A549 (cell line): ENCODE data around the gene PCBP3. TPM values are rescaled to one million over a fixed set of nuclear protein-coding genes. Genes with fewer than 3 reads are reported as not detected.

ENCODE experiments used
- ATAC-seq, 2 experiments: fragments of 200-7000 bp in 1 of 2; fragments of >200 bp in 1 of 2; cut with Nextera tagmentation in 1 of 2; cut with Tn5 transposase in 1 of 2; 3 replicates each; pipeline versions ENCODE4 v1.8.0 to v1.9.1; 2018 to 2020; ENCODE audit warnings: mild to moderate bottlenecking in 1 of 2, moderate library complexity in 1 of 2
- CTCF ChIA-PET: fragments of 300-600 bp; sonication (Branson Sonifier 250); formaldehyde crosslinking; extraction: SDS; loops from one replicate; lab custom pipeline; 2021; ENCODE audit warnings: antibody characterized with exemption, inconsistent platforms; lab: Yijun Ruan, JAX
- POLR2A ChIA-PET: fragments of 350-600 bp; formaldehyde crosslinking; extraction: SDS; loops from one replicate; lab custom pipeline; 2021; ENCODE audit warnings: antibody characterized with exemption, inconsistent platforms; lab: Yijun Ruan, JAX
- DNase-seq, 2 experiments: peaks; one replicate each; pipeline versions ENCODE4 v3.0.0 to v3.0.0-alpha.2; 2011 to 2016; ENCODE audit warnings: low read depth in 1 of 2, low spot score in 1 of 2
- FAIRE-seq: peaks from 2 replicates; lab custom pipeline; 2011; peaks lifted over from hg19 to GRCh38; lab: Jason Lieb, UNC
- H3K27ac ChIP-seq, 2 experiments: fragments of >200 bp; sonication (Bioruptor Twin); formaldehyde crosslinking; 3 replicates each; pipeline ENCODE4 v1.5.1; 2016 to 2017
- H3K4me1 ChIP-seq: fragments of >200 bp; sonication (Bioruptor Twin); formaldehyde crosslinking; 3 replicates; pipeline ENCODE4 v1.6.1; 2016
- H3K4me2 ChIP-seq: fragments of >200 bp; sonication (Bioruptor Twin); formaldehyde crosslinking; 3 replicates; pipeline ENCODE4 v1.6.1; 2016
- H3K4me3 ChIP-seq: fragments of >200 bp; sonication (Bioruptor Twin); formaldehyde crosslinking; 3 replicates; pipeline ENCODE4 v1.5.1; 2016
- H3K9me3 ChIP-seq: fragments of >200 bp; sonication (Bioruptor Twin); formaldehyde crosslinking; 3 replicates; pipeline ENCODE4 v1.6.1; 2016
- CBX2 ChIP-seq: fragments of 200-600 bp; sonication (generic); IDR thresholded peaks from 2 replicates; pipeline ENCODE4 v1.6.1; 2016; ENCODE audit warnings: low read depth, mild to moderate bottlenecking, borderline replicate concordance
- CBX8 ChIP-seq: fragments of 200-600 bp; sonication (generic); IDR thresholded peaks from 2 replicates; pipeline ENCODE4 v1.6.1; 2016
- EP300 ChIP-seq, 2 experiments: fragments of >200 bp; sonication (Bioruptor Twin); formaldehyde crosslinking; IDR thresholded peaks; 2 replicates in 1 of 2; 3 replicates in 1 of 2; pipeline ENCODE4 v1.6.1; 2016 to 2017
- ESRRA ChIP-seq: fragments of 150-350 bp; IDR thresholded peaks from 2 replicates; pipeline ENCODE4 v1.6.1; 2014; ENCODE audit warnings: mild to moderate bottlenecking, low read length, borderline replicate concordance
- FOSB ChIP-seq: fragments of 250-450 bp; sonication (Bioruptor Pico); IDR thresholded peaks from 2 replicates; pipeline ENCODE4 v1.5.0; 2020; ENCODE audit warnings: mild to moderate bottlenecking, moderate library complexity
- FOSL2 ChIP-seq, 2 experiments: fragments of 450-650 bp in 1 of 2; fragments of >200 bp in 1 of 2; sonication (Bioruptor Twin) in 1 of 2; formaldehyde crosslinking; IDR thresholded peaks; 2 replicates each; pipeline versions ENCODE4 v1.5.0 to v1.6.1; 2016 to 2020; ENCODE audit warnings: mild to moderate bottlenecking in 1 of 2, moderate library complexity in 1 of 2
- GATA3 ChIP-seq: IDR thresholded peaks from 2 replicates; pipeline ENCODE4 v1.6.1; 2012; ENCODE audit warnings: borderline replicate concordance
- JUNB ChIP-seq: fragments of >200 bp; sonication (Bioruptor Twin); formaldehyde crosslinking; IDR thresholded peaks from 2 replicates; pipeline ENCODE4 v1.6.1; 2016
- MAFK ChIP-seq: fragments of 450-650 bp; IDR thresholded peaks from 2 replicates; pipeline ENCODE4 v1.6.1; 2014; ENCODE audit not compliant: partially characterized antibody
- MYC ChIP-seq: IDR thresholded peaks from 2 replicates; pipeline ENCODE4 v1.6.1; 2012; ENCODE audit warnings: mild to moderate bottlenecking, inconsistent platforms, low read length, improper control_type of control experiment, borderline replicate concordance
- RAD21 ChIP-seq, 2 experiments: fragments of >200 bp in 1 of 2; sonication (Bioruptor Twin) in 1 of 2; formaldehyde crosslinking in 1 of 2; IDR thresholded peaks in 1 of 2; conservative IDR thresholded peaks in 1 of 2; 2 replicates in 1 of 2; 3 replicates in 1 of 2; pipeline ENCODE4 v1.6.1; 2012 to 2018; ENCODE audit warnings: inconsistent platforms in 1 of 2
- RARB ChIP-seq: fragments of 250-450 bp; sonication (Bioruptor Pico); IDR thresholded peaks from 2 replicates; pipeline ENCODE4 v1.8.0; 2021; ENCODE audit warnings: mild to moderate bottlenecking, moderate library complexity
- SMC3 ChIP-seq: fragments of >200 bp; sonication (Bioruptor Twin); formaldehyde crosslinking; IDR thresholded peaks from 3 replicates; pipeline ENCODE4 v1.6.1; 2018; ENCODE audit warnings: inconsistent platforms
- TP53 ChIP-seq: fragments of 250-450 bp; sonication (Bioruptor Pico); IDR thresholded peaks from 2 replicates; pipeline ENCODE4 v1.5.0; 2021; ENCODE audit warnings: mild to moderate bottlenecking, moderate library complexity
- ZFP36 ChIP-seq: fragments of 450-650 bp; IDR thresholded peaks from 2 replicates; pipeline ENCODE4 v1.6.1; 2014; ENCODE audit warnings: borderline replicate concordance; ENCODE audit not compliant: partially characterized antibody
- ZSCAN20 ChIP-seq: fragments of 250-450 bp; sonication (Bioruptor Pico); IDR thresholded peaks from 2 replicates; pipeline ENCODE4 v1.8.0; 2022; ENCODE audit warnings: mild to moderate bottlenecking, moderate library complexity
- WGBS: methylation state at CpG from one replicate; pipeline ENCODE4 v1.1.6; 2017; ENCODE audit errors: missing lambda C conversion rate; 5-methylcytosine and 5-hydroxymethylcytosine counted together
- polyA plus RNA-seq, 4 experiments: library from polyadenylated mRNA; depleted of rRNA in 3 of 4; stranded (reverse); fragments of >200 nt; fragmentation: RNase III in 1 of 4; extraction: RNeasy Plus Mini Kit Qiagen cat#74134 plus additional on column Dnase treatment in 1 of 4; gene quantifications; 2 replicates in 3 of 4; 3 replicates in 1 of 4; pipeline ENCODE4 v1.2.3, GENCODE V29; 2011 to 2017
- TF ChIP-seq, protein P1 (sequence below): IDR thresholded peaks from 2 replicates; pipeline ENCODE4 v1.6.1; 2012
- TF ChIP-seq, protein P2 (sequence below): fragments of >200 bp; sonication (Bioruptor Twin); formaldehyde crosslinking; IDR thresholded peaks from 3 replicates; pipeline ENCODE4 v1.6.1; 2016
- TF ChIP-seq, protein P3 (sequence below): IDR thresholded peaks from 2 replicates; pipeline ENCODE4 v1.6.1; 2012
- TF ChIP-seq, protein P4 (sequence below): fragments of 250-450 bp; sonication (Bioruptor Pico); IDR thresholded peaks from 2 replicates; pipeline ENCODE4 v1.5.0; 2020; ENCODE audit warnings: low read depth, mild to moderate bottlenecking, moderate library complexity
- TF ChIP-seq, protein P5 (sequence below): fragments of 450-650 bp; IDR thresholded peaks from 2 replicates; pipeline ENCODE4 v1.6.1; 2014; ENCODE audit warnings: antibody characterized with exemption
- TF ChIP-seq, protein P6 (sequence below): fragments of 250-450 bp; sonication (Bioruptor Pico); IDR thresholded peaks from 2 replicates; pipeline ENCODE4 v1.5.0; 2021; ENCODE audit warnings: mild to moderate bottlenecking, moderate library complexity, borderline replicate concordance
- TF ChIP-seq, protein P7 (sequence below): fragments of >200 bp; sonication (Bioruptor Twin); formaldehyde crosslinking; IDR thresholded peaks from 3 replicates; pipeline ENCODE4 v1.5.1; 2016

The PCBP3 gene
- polyA plus RNA-seq, 2 of the 4 experiments (the other 2 are of a cell fraction) = 0.30 to 0.34 TPM

DNA sequence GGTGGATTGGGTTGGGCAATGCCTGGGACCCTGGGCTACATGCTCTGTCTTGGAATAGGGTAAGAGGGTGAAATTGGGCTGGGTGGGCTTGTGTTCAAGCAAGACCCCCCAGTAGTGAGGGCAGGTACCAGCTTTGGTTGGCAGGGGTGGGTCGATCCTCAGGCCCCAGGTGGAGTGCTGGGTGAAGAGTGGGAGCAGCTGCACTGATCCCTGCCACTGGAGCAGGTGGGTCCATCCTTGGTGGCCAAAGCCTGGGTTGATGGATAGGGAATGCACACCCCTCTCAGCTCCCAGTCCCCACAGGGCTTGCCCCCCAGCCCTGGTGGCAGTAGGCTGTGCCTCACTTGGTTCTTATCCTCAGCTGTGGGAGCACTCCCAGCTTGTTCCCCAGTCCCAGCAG is 135.2 kb downstream of the PCBP3 start (continued):
- TF ChIP-seq RARB (CRISPR knock-in tag) (no peak), MYC (no peak), TP53 (CRISPR knock-in tag) (no peak), MAFK (no peak), SMC3 (no peak), GATA3 (no peak), JUNB (no peak)

DNA sequence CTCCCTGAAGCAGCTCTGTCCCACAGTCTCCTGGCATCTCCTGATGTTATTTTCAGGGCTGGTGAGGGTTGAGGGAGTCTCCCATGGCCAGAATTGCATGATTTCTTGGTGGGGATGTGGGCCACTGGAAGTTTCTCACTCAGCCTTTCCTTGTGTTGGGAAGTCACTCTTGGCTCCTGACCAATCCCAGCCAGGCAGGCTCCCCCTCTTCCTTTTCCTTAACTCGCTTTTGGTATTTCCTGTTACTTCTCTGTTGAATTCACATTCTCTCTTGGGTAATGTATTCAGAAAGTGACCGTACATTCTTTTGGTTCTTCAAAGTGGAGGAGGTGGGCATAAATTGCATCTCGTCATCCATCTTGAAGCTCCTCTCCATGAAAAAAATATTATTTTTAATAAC is 135.7 kb downstream of the PCBP3 start:
- POLR2A ChIA-PET = no interaction called here
- H3K4me3 ChIP-seq = no peak overlapping the region

DNA sequence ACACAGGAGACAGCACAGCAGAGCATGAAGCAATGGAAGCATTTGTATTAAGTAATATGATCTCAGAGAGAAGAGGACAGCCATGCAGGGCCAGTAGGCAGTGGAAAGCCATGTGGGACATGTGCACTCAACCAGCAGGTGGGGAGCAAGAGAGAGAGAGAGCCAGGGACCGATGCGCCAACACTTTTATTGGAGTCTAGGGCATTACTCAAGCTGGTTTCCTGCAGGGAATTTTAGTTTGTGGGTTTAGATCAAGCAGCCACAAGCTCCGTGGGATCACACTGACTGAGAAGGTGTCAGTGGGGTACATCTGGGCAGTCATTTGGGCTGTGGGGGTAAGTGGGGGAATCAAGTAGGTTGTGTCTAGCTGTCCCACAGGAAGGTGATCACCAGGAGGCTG is 137.1 kb downstream of the PCBP3 start:
- WGBS = 44% methylated on average over 3 of the region's 3 CpGs
- CTCF ChIA-PET = interaction anchor here (0.9 kb wide), 1 partner anchor 17 kb away, joined by 3 read pairs; no protein-coding TSS in a partner anchor
- 0 out of 3 replicates have a peak, but pooled peaks cover 5% of the 10 kb centered on the region for H3K9me3 ChIP-seq
- no peak overlapping the region for H3K4me3 ChIP-seq
- FAIRE-seq (no peak), ATAC-seq (no peak), DNase-seq (no peak)
- POLR2A ChIA-PET = no interaction called here
- TF ChIP-seq RARB (CRISPR knock-in tag) (no peak), ZFP36 (no peak), GATA3 (no peak), RAD21 (conservative IDR thresholded peaks at IDR 0.05 in 1 of 2, IDR thresholded peaks at IDR 0.05 in 1 of 2) (no peak), FOSB (no peak), MAFK (no peak), CBX8 (no peak), EP300 (IDR thresholded peaks at IDR 0.05) (no peak), ESRRA (no peak), ZSCAN20 (CRISPR knock-in tag) (no peak), FOSL2 (IDR thresholded peaks at IDR 0.05) (no peak), FOSL2 (CRISPR knock-in tag; IDR thresholded peaks at IDR 0.05) (no peak)
- TF ChIP-seq, protein P1, sequence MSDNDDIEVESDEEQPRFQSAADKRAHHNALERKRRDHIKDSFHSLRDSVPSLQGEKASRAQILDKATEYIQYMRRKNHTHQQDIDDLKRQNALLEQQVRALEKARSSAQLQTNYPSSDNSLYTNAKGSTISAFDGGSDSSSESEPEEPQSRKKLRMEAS = no peak
- TF ChIP-seq, protein P2, sequence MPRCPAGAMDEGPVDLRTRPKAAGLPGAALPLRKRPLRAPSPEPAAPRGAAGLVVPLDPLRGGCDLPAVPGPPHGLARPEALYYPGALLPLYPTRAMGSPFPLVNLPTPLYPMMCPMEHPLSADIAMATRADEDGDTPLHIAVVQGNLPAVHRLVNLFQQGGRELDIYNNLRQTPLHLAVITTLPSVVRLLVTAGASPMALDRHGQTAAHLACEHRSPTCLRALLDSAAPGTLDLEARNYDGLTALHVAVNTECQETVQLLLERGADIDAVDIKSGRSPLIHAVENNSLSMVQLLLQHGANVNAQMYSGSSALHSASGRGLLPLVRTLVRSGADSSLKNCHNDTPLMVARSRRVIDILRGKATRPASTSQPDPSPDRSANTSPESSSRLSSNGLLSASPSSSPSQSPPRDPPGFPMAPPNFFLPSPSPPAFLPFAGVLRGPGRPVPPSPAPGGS = no peak
- TF ChIP-seq, protein P3, sequence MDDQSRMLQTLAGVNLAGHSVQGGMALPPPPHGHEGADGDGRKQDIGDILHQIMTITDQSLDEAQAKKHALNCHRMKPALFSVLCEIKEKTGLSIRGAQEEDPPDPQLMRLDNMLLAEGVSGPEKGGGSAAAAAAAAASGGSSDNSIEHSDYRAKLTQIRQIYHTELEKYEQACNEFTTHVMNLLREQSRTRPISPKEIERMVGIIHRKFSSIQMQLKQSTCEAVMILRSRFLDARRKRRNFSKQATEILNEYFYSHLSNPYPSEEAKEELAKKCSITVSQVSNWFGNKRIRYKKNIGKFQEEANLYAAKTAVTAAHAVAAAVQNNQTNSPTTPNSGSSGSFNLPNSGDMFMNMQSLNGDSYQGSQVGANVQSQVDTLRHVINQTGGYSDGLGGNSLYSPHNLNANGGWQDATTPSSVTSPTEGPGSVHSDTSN = no peak
- TF ChIP-seq, protein P4, sequence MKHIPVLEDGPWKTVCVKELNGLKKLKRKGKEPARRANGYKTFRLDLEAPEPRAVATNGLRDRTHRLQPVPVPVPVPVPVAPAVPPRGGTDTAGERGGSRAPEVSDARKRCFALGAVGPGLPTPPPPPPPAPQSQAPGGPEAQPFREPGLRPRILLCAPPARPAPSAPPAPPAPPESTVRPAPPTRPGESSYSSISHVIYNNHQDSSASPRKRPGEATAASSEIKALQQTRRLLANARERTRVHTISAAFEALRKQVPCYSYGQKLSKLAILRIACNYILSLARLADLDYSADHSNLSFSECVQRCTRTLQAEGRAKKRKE (CRISPR knock-in tag) = no peak
- TF ChIP-seq, protein P5, sequence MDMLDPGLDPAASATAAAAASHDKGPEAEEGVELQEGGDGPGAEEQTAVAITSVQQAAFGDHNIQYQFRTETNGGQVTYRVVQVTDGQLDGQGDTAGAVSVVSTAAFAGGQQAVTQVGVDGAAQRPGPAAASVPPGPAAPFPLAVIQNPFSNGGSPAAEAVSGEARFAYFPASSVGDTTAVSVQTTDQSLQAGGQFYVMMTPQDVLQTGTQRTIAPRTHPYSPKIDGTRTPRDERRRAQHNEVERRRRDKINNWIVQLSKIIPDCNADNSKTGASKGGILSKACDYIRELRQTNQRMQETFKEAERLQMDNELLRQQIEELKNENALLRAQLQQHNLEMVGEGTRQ = no peak
- TF ChIP-seq, protein P6, sequence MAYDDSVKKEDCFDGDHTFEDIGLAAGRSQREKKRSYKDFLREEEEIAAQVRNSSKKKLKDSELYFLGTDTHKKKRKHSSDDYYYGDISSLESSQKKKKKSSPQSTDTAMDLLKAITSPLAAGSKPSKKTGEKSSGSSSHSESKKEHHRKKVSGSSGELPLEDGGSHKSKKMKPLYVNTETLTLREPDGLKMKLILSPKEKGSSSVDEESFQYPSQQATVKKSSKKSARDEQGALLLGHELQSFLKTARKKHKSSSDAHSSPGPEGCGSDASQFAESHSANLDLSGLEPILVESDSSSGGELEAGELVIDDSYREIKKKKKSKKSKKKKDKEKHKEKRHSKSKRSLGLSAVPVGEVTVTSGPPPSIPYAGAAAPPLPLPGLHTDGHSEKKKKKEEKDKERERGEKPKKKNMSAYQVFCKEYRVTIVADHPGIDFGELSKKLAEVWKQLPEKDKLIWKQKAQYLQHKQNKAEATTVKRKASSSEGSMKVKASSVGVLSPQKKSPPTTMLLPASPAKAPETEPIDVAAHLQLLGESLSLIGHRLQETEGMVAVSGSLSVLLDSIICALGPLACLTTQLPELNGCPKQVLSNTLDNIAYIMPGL (CRISPR knock-in tag) = no peak
- TF ChIP-seq, protein P7, sequence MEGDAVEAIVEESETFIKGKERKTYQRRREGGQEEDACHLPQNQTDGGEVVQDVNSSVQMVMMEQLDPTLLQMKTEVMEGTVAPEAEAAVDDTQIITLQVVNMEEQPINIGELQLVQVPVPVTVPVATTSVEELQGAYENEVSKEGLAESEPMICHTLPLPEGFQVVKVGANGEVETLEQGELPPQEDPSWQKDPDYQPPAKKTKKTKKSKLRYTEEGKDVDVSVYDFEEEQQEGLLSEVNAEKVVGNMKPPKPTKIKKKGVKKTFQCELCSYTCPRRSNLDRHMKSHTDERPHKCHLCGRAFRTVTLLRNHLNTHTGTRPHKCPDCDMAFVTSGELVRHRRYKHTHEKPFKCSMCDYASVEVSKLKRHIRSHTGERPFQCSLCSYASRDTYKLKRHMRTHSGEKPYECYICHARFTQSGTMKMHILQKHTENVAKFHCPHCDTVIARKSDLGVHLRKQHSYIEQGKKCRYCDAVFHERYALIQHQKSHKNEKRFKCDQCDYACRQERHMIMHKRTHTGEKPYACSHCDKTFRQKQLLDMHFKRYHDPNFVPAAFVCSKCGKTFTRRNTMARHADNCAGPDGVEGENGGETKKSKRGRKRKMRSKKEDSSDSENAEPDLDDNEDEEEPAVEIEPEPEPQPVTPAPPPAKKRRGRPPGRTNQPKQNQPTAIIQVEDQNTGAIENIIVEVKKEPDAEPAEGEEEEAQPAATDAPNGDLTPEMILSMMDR = no peak
- H3K4me2 ChIP-seq = no peak overlapping the region
- no peaks in the 10 kb centered on the region for H3K4me1 ChIP-seq
- H3K27ac ChIP-seq = no peak overlapping the region

More for the DNA sequence above, 135.7 kb downstream of the PCBP3 start:
- CTCF ChIA-PET = no interaction called here
- 0 out of 3 replicates have a peak, but pooled peaks cover 5% of the 10 kb centered on the region for H3K9me3 ChIP-seq
- no peak overlapping the region for H3K27ac ChIP-seq
- H3K4me1 ChIP-seq = no peaks in the 10 kb centered on the region
- no peak overlapping the region for H3K4me2 ChIP-seq
- DNase-seq = no peak
- TF ChIP-seq FOSL2 (IDR thresholded peaks at IDR 0.05) = no peak
- TF ChIP-seq FOSL2 (CRISPR knock-in tag; IDR thresholded peaks at IDR 0.05) = no peak
- TF ChIP-seq CBX2 = no peak
- no peak for TF ChIP-seq CBX8
- FAIRE-seq = no peak
- ATAC-seq = no peak
- 41% methylated on average over 3 of the region's 3 CpGs for WGBS
